Thyroid gland (tissue), 4 donors: ENCODE data around the gene DCD. TPM values are rescaled to one million over a fixed set of nuclear protein-coding genes. Genes with fewer than 3 reads are reported as not detected.

Source experiments
- DNase-seq, 2 donors: peaks; one replicate each; pipeline ENCODE4 v3.0.0-alpha.2; 2019
- H3K27ac ChIP-seq, 3 donors: fragments of 200-600 bp; sonication (generic); 1 replicate in 2 of 3; 2 replicates in 1 of 3; pipeline ENCODE4 v1.5.1; 2016 to 2019; ENCODE audit warnings: mild to moderate bottlenecking in 1 of 3, moderate library complexity in 1 of 3
- H3K27me3 ChIP-seq: fragments of 200-600 bp; sonication (generic); one replicate; pipeline ENCODE4 v1.5.1; 2019
- H3K36me3 ChIP-seq, 2 donors: fragments of 200-600 bp; sonication (generic); one replicate each; pipeline ENCODE4 v1.5.1; 2016 to 2019
- H3K4me1 ChIP-seq, 2 donors: fragments of 200-600 bp; sonication (generic); one replicate each; pipeline ENCODE4 v1.5.1; 2017 to 2019
- H3K4me3 ChIP-seq, 3 donors: fragments of 200-600 bp; sonication (generic); replicated peaks in 1 of 3; 1 replicate in 2 of 3; 2 replicates in 1 of 3; pipeline ENCODE4 v1.5.1; 2016; ENCODE audit warnings: mild to moderate bottlenecking in 1 of 3
- H3K9me3 ChIP-seq: fragments of 200-600 bp; sonication (generic); one replicate; pipeline ENCODE4 v1.5.1; 2017
- CTCF ChIP-seq, 6 experiments: fragments of 200-600 bp in 3 of 6; fragments of 450-650 bp in 3 of 6; sonication (generic) in 3 of 6; IDR thresholded peaks; one replicate each; pipeline ENCODE4 v1.5.1; 2016 to 2019; ENCODE audit warnings: antibody characterized with exemption in 6 of 6, mild to moderate bottlenecking in 2 of 6, inconsistent platforms in 1 of 6, moderate library complexity in 1 of 6
- POLR2A ChIP-seq, 2 donors: fragments of 450-650 bp; IDR thresholded peaks; one replicate each; pipeline ENCODE4 v1.6.1; 2017; ENCODE audit warnings: antibody characterized with exemption in 2 of 2, mild to moderate bottlenecking in 2 of 2, moderate library complexity in 1 of 2
- WGBS, 2 donors: methylation state at CpG; one replicate each; pipeline ENCODE4 v1.1.5; 2017; 5-methylcytosine and 5-hydroxymethylcytosine counted together
- intact Hi-C: fragments of 100-400 bp; cut with DNase I; formaldehyde crosslinking; loops from one replicate; pipeline ENCODE4 v1.15.1; 2023
- total RNA-seq, 4 donors: library from RNA; depleted of rRNA; stranded (reverse); fragments of >200 nt; gene quantifications; one replicate each; pipeline ENCODE4 v1.2.3, GENCODE V29; 2016

DCD gene
- total RNA-seq, 4 donors from 2014 or later, result not detected

DNA sequence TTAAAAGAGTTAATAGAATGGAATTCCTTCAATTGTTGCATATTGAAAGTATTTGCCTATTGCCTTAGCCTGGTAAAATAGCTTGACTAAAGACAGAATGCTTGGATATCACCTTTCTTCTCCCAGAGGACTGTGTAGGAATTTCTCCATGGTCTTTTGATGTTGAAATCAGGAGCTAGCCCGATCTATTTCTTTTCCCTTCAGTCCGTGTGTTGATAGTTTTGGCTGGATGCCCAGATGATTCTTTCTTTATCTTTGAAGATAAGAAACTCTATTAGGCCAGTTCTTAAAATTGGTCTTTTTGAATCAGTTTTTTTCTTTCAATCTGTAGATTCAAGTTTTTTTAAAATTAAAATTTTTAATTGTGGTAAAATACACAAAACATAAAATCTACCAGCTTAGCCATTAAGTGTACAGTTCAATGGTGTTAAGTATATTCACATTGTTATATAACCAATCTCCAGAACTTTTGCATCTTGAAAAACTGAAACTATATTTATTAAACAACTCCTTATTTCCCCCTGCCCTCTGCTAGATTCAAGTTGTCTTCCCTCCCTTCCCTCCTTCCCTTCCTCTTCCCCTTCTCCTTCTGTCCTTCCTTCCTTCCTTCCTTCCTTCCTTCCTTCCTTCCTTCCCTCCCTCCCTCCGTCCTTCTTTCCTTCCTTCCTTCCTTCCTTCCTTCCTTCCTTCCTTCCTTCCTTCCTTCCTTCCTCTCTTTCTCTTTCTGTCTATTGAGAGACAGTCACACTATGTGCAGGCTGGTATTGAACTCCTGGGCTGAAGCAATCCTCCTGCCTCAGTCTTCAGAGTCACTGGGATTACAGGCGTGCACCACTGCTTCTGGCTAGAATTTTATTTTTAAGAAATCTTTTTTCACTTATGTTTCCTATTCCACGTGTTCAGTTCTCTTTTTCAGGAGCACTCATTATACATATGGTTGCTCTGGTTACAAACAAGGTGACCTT lies 23.6 kb downstream of the DCD start:
- Histone ChIP-seq H3K9me3 (no peaks in the 10 kb centered on the region), H3K4me1 (no peaks in the 10 kb centered on the region), H3K27me3 (no peaks in the 10 kb centered on the region), H3K36me3 (no peaks in the 10 kb centered on the region), H3K4me3 (no peak overlapping the region), H3K27ac (no peak overlapping the region)
- WGBS, 2 donors, result 47 to 52% methylated on average over 5 of the region's 5 CpGs
- DNase-seq, result no peak
- intact Hi-C loops, result no loop called here
- TF ChIP-seq CTCF (IDR thresholded peaks at IDR 0.05) (no peak), POLR2A (IDR thresholded peaks at IDR 0.05) (no peak)

GRCh38 chr12:54622463-54623183 lies 25.5 kb downstream of the DCD start:
- no peak for TF ChIP-seq POLR2A (IDR thresholded peaks at IDR 0.05)
- TF ChIP-seq CTCF (IDR thresholded peaks at IDR 0.05), result peak in 1 of 6 experiments; percentile 3
- Histone ChIP-seq H3K4me1 (no peaks in the 10 kb centered on the region), H3K27me3 (no peaks in the 10 kb centered on the region), H3K36me3 (no peaks in the 10 kb centered on the region), H3K27ac (no peak overlapping the region), H3K4me3 (no peak overlapping the region), H3K9me3 (no peaks in the 10 kb centered on the region)
- no peak for DNase-seq
- intact Hi-C loops, result no loop called here

DNA sequence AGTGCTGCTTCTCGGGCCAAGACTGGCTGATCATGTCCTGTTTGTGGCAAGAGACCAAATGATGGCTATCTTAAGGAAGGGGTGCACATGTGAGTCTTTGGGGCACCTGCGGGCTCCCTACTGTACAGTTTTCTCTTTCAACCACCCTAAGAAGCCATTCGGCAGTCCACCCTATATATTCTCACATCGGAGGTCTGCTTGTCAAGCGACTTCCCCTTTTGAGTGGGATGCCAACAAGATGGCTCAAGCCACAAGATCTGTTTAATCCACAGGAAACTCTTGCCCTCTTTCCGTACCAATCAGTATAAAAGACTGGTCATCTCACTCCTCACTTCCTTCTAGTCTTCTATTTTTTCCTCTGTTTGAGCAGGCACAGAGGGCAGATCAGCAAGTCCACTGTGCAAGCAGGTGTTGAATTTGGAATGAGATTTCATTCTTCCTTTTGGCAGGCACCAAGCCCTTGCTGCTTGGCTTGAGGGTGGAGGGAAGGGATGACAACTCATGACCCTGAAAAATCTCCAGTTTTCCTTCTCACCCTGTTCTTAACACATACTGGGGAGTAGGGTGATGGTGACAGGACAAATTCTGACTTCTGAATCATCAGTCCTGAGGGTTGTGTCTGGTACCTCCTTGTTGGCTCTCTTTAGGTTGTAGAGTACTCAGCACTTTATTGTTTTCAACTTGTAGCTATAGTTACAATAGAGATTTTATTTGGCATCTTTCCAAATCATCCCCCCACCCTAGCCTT lies 31.1 kb downstream of the DCD start:
- Histone ChIP-seq H3K27me3 (no peaks in the 10 kb centered on the region), H3K36me3 (no peaks in the 10 kb centered on the region), H3K4me1 (peaks cover 0 to 5% of the 10 kb centered on the region in 2 donors), H3K4me3 (no peak overlapping the region), H3K27ac (no peak overlapping the region), H3K9me3 (no peaks in the 10 kb centered on the region)
- DNase-seq, result no peak
- TF ChIP-seq CTCF (IDR thresholded peaks at IDR 0.05), result no peak
- intact Hi-C loops, result no loop called here
- 77% methylated on average over 6 of the region's 6 CpGs for WGBS, 2 donors

- no peak overlapping the region for H3K27ac ChIP-seq
- intact Hi-C loops, result no loop called here
Measured at GRCh38 chr12:54612225-54612750, 35.9 kb downstream of the DCD start.

More at GRCh38 chr12:54612225-54612750, 35.9 kb downstream of the DCD start:
- Histone ChIP-seq H3K36me3 (no peaks in the 10 kb centered on the region), H3K9me3 (no peaks in the 10 kb centered on the region), H3K27me3 (no peaks in the 10 kb centered on the region), H3K4me3 (no peak overlapping the region), H3K4me1 (peaks cover 0 to 5% of the 10 kb centered on the region in 2 donors)
- TF ChIP-seq CTCF (IDR thresholded peaks at IDR 0.05) (no peak), POLR2A (IDR thresholded peaks at IDR 0.05) (no peak)
- WGBS, 2 donors, result 69 to 73% methylated on average over 1 of the region's 1 CpG
- DNase-seq, result no peak
